Measurements from ENCODE around the gene RAB40AL.
"Not testable (repeated sequence)": the region's sequence is repeated elsewhere in the genome, so short reads cannot be mapped to it uniquely, and the experiment has no call there.

The RAB40AL gene

DNA sequence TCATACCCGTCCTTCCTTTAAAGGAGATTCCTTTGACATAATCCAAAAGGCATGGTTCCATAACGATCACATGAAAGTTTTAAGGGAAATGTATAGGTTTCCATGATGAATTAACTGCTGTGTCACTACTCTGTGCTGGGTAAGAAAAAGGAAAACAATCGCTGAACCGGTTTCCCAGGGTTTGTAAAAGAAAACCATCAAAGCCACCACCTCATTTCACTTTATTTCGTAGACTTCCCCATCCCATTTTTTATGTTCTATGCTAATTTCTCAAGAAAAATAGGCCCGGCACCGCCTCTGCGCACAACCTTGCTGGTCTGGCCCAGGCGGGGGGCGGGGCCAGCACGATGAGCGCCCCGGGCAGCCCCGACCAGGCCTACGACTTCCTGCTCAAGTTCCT lies at the start of gene RAB40AL:
RAB40AL (plus strand) TSS at position 301 of the 400 bp plus-strand sequence; CDS start at position 348, 47 bp downstream.
- not testable (repeated sequence) for DNase-seq (ENCODE audit: extremely low read depth, insufficient read length); H3K4me3 ChIP-seq (replicated peaks; ENCODE audit: low read depth, low read length); H3K36me3 ChIP-seq (ENCODE audit: control insufficient read depth, insufficient read depth, low read length); H3K27me3 ChIP-seq (replicated peaks; ENCODE audit: control insufficient read depth, insufficient read depth, low read length)

DNA sequence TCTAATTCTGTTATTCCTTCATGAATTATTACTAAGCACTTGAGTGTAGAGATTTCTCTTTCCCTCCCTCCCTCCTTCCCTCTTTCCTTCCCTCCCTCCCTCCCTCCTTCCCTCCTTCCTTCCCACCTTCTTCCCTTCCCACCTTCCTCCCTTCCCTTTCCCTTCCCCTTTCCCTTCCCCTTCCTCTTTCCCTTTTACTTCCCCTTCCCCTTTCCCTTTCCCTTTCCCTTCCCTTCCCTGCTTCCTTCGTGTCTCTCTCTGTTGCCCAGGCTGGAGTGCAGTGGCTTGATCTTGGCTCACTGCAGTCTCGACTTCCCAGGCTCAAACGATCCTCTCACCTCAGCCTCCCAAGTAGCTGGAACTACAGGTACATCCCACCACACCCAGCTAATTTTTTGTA lies 49.4 kb upstream of the RAB40AL start:
- Histone ChIP-seq H3K36me3 (ENCODE audit: control insufficient read depth, insufficient read depth, low read length) (no peaks in the 10 kb centered on the region), H3K4me3 (replicated peaks; ENCODE audit: low read depth, low read length) (no peak overlapping the region), H3K27me3 (replicated peaks; ENCODE audit: control insufficient read depth, insufficient read depth, low read length) (no peaks in the 10 kb centered on the region)
- DNase-seq (ENCODE audit: extremely low read depth, insufficient read length) = no peak
- no peak for TF ChIP-seq CTCF (IDR thresholded peaks at IDR 0.05; ENCODE audit: insufficient read depth, low read length, poor library complexity, severe bottlenecking)

- no peak overlapping the region for H3K4me3 ChIP-seq (replicated peaks; ENCODE audit: low read depth, low read length)
- no peaks in the 10 kb centered on the region for H3K27me3 ChIP-seq (replicated peaks; ENCODE audit: control insufficient read depth, insufficient read depth, low read length)
- TF ChIP-seq CTCF (IDR thresholded peaks at IDR 0.05; ENCODE audit: insufficient read depth, low read length, poor library complexity, severe bottlenecking) = no peak
- DNase-seq (ENCODE audit: extremely low read depth, insufficient read length) = no peak
- no peaks in the 10 kb centered on the region for H3K36me3 ChIP-seq (ENCODE audit: control insufficient read depth, insufficient read depth, low read length)
Observed at GRCh38 chrX:102892103-102892502, 45.0 kb upstream of the RAB40AL start.

- Histone ChIP-seq H3K27me3 (replicated peaks; ENCODE audit: control insufficient read depth, insufficient read depth, low read length) (no peaks in the 10 kb centered on the region), H3K4me3 (replicated peaks; ENCODE audit: low read depth, low read length) (no peak overlapping the region), H3K36me3 (ENCODE audit: control insufficient read depth, insufficient read depth, low read length) (no peaks in the 10 kb centered on the region)
- DNase-seq (ENCODE audit: extremely low read depth, insufficient read length) = peak; percentile 21
- TF ChIP-seq CTCF (IDR thresholded peaks at IDR 0.05; ENCODE audit: insufficient read depth, low read length, poor library complexity, severe bottlenecking) = peak; percentile 78
Observed at GRCh38 chrX:102899940-102900916, 36.8 kb upstream of the RAB40AL start.

- Histone ChIP-seq H3K27me3 (replicated peaks; ENCODE audit: control insufficient read depth, insufficient read depth, low read length) (no peaks in the 10 kb centered on the region), H3K36me3 (ENCODE audit: control insufficient read depth, insufficient read depth, low read length) (no peaks in the 10 kb centered on the region; the same call in 1 of the 2 replicates), H3K4me3 (replicated peaks; ENCODE audit: low read depth, low read length) (no peak overlapping the region)
- no peak for TF ChIP-seq CTCF (IDR thresholded peaks at IDR 0.05; ENCODE audit: insufficient read depth, low read length, poor library complexity, severe bottlenecking)
- no peak for DNase-seq (ENCODE audit: extremely low read depth, insufficient read length)
Observed at GRCh38 chrX:102902355-102902754, 34.7 kb upstream of the RAB40AL start.

DNA sequence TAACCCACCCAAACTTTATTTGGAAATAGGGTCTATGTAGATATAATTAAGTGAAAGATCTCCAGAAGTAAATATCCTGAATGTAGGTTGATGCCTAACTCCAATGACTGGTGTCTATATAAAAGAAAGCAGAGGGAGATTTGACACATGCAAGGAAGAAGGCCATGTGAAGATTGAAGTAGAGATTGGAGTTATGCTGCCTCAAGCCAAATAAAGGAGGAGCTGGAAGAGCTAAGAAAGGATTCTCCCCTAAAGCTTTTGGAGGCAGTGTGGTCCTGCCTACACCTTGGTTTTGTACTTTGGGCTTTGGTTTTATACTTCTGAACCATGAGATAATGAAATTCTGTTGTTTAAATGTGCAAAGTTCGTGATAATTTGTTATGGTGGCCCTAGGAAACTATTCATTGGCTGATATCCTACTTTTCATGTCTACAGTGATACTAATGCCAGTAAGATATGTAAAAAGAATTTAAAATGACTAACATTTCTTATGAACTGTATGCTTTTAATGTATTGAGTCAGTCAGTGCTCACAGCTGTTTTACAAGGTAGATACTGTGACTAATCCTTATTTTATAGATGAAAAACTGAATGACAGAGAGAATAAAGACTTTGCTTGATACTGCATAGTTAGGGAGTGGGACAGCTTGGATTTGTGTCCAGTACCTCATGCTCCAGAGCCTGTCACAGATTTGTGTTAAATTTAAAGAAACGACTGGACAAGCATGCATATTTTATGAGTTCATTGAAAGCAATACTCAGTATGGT lies 5.9 kb upstream of the RAB40AL start:
- H3K36me3 ChIP-seq (ENCODE audit: control insufficient read depth, insufficient read depth, low read length) = no peaks in the 10 kb centered on the region

More for the DNA sequence above, 5.9 kb upstream of the RAB40AL start:
- DNase-seq (ENCODE audit: extremely low read depth, insufficient read length) = no peak
- no peaks in the 10 kb centered on the region for H3K27me3 ChIP-seq (replicated peaks; ENCODE audit: control insufficient read depth, insufficient read depth, low read length)
- no peak for TF ChIP-seq CTCF (IDR thresholded peaks at IDR 0.05; ENCODE audit: insufficient read depth, low read length, poor library complexity, severe bottlenecking)
- H3K4me3 ChIP-seq (replicated peaks; ENCODE audit: low read depth, low read length) = no peak overlapping the region
